ENCODE measurements around the gene SH3BP1. TPM values are rescaled to one million over a fixed set of nuclear protein-coding genes. Genes with fewer than 3 reads are reported as not detected.
A peak's percentile ranks its signal among the peaks of the same experiment; 100 is the strongest.

The SH3BP1 gene
- total and polyA plus RNA-seq, 2 of the 13 experiments (the other 11 are each of a cell fraction or from before 2014, with no cell fraction given): 8.4 to 18.5 TPM

GRCh38 chr22:37608477-37609239, 30.8 kb upstream of the SH3BP1 start, which contains the start of gene GGA1 (continued):
- TF ChIP-seq PRDM10 (CRISPR knock-in tag; IDR thresholded peaks at IDR 0.05; ENCODE audit: low read depth) (peak; percentile 44; the same call in 1 of the 2 replicates), RFX1 (IDR thresholded peaks at IDR 0.05) (peak; percentile 37), ZBTB34 (CRISPR knock-in tag; IDR thresholded peaks at IDR 0.05) (peak; percentile 31; the same call in 1 of the 2 replicates), IRF2 (CRISPR knock-in tag; IDR thresholded peaks at IDR 0.05) (peak; percentile 70; the same call in 1 of the 2 replicates), MXD3 (CRISPR knock-in tag; IDR thresholded peaks at IDR 0.05) (peak; percentile 48; the same call in 1 of the 2 replicates), ISL2 (CRISPR knock-in tag; IDR thresholded peaks at IDR 0.05) (peak; percentile 29), ZBTB42 (CRISPR knock-in tag; IDR thresholded peaks at IDR 0.05) (0 out of 2 replicates have a peak, but pooled peaks have one; percentile 50), GATAD2A (CRISPR knock-in tag; IDR thresholded peaks at IDR 0.05) (peak; percentile 51; the same call in 1 of the 2 replicates), ZBTB25 (CRISPR knock-in tag; IDR thresholded peaks at IDR 0.05) (peak; percentile 98), ZFYVE20 (CRISPR knock-in tag; IDR thresholded peaks at IDR 0.05; ENCODE audit: borderline replicate concordance, low read depth) (no peak), JARID2 (CRISPR knock-in tag; IDR thresholded peaks at IDR 0.05; ENCODE audit: insufficient replicate concordance) (no peak), TBX2 (CRISPR knock-in tag; IDR thresholded peaks at IDR 0.05; ENCODE audit: borderline replicate concordance) (peak; percentile 75), ELF1 (CRISPR knock-in tag; IDR thresholded peaks at IDR 0.05) (peak; percentile 86), FOXP4 (CRISPR knock-in tag; IDR thresholded peaks at IDR 0.05) (peak; percentile 23), ASH2L (IDR thresholded peaks at IDR 0.05; ENCODE audit: insufficient read length, low read depth, low read length) (peak; percentile 94), ZFP82 (CRISPR knock-in tag; IDR thresholded peaks at IDR 0.05; ENCODE audit: borderline replicate concordance) (peak; percentile 27; the same call in 1 of the 2 replicates)

All from HepG2 (cell line).